ENCODE data around the gene SPTB.

The SPTB gene

DNA sequence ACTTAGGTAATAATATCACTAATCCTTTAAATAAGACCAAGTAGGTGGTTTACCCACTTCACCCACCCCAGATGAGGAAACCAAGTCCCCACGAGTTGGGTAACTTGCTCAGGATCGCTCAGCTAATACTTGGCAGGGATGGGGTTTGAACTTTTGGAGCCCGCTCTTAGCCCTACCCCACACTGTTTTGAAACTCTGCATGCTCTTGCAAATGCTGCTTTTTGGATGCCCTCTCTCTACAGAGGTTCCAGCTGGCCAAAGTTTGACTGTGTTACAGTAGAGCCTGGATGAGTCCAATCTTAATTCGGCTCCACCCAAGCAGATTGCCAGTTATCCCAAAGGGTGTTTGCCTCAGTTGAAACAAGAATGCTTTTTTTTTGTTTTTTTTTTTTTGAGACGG, 168.7 kb downstream of the SPTB start:
- no peak for DNase-seq (ENCODE audit: low read depth)

DNA sequence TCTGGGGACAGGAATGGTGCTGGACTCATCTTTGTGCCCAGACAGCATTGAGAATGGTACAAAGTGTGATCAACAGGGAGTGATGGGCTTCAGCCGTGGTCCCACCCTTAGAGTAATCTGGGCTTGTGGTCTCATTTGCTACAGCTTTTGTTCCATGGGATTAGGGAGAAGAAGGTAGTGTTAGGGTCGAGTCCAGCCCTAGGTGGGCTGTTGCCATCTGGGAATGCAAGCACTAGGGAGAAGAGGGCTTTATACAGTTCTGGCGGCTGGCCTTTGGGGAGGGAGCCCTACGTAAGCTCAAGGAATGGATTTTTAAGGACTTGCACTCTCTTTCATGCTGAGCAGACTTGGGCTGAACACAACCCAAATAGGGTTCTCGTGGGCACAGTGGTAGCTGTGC, 170.6 kb downstream of the SPTB start:
- no peak for DNase-seq (ENCODE audit: low read depth)

DNA sequence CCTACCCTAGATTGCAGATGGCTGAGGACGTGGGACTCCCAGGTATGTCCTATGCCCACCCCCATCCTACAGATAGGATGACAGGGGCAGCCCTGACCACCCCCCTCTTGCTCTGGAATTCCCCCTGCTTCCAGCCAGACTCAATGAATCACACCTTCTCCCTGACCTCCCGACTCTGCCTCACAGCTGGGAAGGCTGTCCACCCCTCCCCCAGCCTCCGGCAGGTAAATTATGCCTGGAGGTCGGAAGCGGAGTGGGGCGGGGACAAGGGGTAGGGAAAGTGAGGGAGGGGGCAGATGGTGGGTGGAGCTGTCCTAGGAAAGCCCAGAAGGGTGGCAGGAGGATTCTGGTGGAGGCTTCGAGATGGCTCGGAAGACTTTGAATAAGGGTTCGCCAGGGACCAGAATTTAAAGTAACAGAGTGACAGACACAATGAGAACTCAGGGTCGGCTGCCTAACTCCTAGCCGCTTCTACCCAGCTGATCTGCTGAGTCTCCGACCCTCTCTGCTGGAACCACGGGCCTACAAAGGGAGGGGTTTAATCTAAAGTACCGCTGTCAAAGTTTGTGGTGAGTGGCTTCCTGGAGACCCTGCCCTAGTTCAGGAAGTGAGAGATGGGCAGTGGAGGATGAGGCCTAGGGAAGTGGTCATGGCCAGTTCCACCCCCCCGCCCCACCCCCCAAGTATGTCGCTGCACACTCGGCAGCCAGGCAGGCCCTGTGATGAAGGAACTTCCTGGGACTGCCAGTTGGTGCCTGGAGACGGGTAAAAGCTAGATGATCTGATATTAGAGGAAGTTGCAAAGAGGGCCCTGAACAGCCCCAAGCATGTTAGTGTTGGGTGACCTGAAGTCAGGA, 171.3 kb downstream of the SPTB start:
- DNase-seq (ENCODE audit: low read depth) = no peak

DNA sequence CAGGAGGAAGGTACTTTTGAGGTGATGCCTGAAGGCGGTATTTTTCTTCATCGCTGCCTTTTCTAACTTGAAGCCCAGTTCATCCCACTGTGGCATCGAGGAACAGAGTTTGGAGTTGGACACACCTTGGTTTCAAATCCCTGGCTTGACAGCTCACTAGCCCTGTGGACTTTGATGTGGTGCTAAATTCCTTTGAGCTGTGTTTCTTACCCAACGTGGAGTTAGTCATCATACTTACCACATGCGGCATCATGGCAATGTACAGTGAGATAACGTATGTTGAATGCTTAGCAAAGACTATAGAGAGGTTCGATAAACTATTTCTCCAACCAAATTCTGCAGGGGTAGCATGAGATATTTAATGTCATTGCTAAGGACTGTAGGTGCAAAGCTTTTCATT, 172.0 kb downstream of the SPTB start:
- no peak for DNase-seq (ENCODE audit: low read depth)

DNA sequence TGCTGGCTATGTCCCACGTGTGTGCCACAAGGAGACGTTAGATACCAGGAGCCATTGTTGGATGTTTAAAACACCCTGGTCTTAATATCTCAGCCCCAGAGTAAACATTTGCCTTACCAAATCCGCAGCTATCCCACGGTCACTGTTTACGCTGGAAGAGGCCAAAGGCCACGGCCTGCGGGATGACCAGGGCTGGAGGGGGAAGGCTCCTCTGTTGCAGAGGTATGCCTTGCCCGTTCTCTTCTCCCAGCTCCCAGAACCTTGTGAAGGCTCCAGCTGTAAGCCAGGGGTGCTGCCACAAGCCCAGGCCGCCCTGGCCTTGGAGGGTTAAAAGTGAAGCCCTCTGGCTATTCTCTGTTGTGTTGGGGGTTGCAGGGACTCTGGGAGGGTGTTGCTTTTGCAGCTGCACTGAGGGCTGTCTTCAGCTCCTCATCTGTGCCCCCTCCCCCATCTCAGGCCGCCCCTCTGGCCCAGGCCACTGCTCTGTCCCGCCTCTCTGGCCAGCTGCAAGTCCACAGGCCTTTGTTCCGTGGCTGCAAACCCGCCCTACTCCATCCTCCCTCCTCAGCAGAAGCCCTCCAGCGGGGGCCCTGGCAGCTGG, 173.0 kb downstream of the SPTB start:
- no peak for DNase-seq (ENCODE audit: low read depth)

DNA sequence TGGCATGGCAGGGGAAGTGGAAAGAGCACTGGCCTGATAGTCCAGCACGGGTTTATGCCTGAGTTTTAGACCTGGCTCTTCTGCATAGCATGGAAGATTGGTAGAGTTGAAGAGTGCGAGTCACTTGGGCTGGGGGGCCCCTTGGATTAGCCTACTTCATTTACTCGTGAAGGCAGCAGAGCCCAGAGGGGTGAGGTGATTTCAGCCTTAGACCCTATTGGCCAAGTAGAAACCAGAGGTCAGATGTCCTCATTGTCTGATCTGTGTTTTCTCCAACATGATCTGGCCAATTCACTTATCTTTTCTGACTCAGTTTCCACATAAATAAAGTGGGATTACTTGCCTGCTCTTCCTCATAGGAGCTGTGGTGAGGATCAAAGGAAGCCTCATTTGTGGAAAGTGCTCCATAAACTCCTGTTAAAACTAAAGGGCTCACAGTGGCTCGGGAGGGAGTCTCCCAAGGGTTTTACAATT, 173.6 kb downstream of the SPTB start:
- DNase-seq (ENCODE audit: low read depth) = no peak

DNA sequence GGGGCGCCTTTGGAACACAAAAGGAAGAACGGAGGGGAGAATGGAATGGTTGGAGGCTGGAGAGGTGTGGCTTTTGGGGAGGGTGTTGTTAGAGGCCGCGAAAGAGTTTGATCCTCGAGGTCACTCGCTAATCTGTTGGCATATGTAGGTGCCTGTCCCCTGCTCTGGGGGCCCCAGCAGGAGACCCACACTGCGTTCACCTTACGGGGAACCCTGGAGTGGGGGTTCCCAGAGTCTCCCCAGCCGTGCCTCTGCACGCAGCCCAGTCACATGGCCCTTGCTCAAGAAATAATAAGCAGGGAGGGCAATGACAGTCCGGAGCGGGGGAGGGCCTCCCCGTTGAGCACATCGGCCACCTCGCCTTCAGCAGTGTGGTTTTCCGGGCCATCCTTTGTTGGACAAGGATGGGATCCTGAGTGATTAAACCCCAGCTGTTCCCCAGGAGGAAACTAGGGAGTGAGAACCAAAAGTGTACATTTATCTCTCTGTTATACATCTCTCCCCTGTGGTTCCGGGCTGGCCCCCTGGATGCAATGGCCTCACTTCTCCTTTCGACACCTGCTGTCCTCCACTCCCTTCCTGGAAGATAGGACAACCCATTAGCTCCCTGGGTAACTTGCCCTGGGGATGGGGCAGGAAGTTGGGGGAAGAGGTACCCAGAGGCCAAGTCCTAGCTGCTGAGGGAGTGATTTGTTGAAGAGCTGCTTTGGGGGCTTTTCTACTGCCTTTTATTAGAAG, 174.2 kb downstream of the SPTB start:
- DNase-seq (ENCODE audit: low read depth) = no peak

DNA sequence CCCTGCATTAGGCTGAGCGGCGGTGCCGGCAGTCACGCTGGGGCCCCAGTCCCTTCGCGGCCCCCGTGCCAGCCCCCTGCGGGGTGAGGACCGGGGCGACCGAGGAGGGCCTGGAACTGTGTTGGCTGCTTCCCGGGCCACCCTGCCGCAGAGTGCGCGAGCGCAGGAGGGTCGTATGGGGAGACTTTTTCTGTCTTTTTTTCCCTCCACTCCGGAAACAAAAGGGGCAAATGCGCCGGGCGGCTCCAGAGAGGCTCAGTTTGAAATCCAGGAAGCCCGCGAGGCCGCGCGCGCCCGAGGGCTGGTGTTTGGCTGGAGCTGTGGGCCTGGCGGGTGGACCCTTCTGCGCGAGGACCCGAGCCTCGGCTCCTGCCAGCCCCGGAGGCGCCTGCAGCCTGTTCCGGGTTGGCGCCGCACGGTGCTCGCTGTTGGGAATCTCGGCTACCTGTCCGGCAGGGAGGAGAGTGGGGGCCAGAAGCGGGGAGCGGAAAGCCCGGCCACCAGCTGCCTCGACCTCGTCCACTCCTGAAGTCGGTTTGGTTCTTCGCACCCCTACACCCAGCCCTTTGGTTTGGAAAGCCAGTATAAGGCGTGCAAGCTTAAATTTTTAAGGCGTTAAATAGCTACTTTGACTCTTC, 174.8 kb downstream of the SPTB start:
- no peak for DNase-seq (ENCODE audit: low read depth)

DNA sequence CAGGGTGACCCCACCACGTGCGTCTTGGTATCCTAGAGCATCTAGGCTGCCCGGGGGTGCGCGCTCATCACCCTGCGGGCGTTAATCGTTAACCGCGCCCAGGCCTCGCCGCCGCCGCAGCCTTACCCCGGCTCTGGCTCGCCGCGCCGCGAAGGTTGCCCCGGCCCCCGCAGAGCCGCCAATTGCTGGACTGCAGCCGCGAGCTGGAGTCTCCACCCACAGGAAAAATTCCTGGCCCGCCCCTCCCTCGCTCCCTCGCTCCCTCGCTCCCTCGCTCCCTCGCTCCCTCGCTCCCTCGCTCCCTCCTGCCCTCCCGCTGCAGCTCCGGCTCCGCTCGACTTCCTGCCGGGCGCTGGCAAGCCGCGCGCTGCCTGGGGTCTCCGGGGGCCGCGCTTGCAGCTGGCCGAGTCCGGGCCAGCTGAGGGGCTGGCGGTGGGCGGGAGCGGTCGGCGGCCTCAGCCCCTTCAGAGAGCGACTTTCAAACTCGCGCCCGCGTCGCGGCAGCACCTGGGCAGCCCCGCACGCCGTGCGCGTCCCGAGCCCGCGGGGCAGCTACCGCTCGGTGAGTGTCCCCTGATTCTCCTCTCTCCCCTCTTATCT, 175.5 kb downstream of the SPTB start, which contains the start of gene PLEKHG3:
Gene PLEKHG3, plus strand, starts transcription at position 282 of the 600 bp plus-strand sequence. CDS start 23,208 bp downstream, outside the sequence.
- DNase-seq (ENCODE audit: low read depth) = no peak

DNA sequence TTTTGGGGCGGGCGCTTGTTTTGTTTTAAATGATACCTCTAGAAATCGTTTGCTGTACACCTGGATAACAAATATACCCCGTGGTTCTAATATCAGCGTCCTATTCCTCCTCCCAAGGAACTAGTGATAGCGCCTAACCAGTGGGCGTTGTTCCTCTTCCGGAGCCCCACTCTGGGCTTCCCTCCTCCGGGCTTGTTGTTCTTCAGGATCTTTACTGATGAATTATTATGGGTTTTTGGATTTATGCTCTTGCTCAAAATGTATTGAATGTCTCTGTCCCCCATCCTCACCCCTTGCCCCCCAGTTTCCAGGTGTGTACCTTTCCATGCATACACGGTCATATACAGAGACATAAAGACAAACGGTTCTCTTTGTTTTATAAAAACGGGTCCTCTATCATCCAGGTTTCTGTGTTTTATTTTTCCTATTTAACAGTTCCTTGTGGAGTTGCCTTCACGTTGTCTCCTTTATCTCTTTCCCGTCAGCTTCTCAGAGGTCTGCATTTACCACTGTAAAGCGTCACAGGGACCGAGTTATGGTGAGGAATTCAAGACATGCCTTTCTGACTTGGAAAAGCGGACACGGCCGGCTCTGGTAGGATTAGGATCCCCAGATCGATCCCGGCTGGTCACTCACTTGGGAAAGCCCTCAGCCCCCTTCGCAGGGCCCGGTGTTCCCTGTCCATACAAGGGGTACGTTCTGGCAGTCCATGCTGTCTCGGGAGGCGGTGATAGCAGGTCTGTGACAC, 176.1 kb downstream of the SPTB start:
- DNase-seq (ENCODE audit: low read depth) = no peak

DNA sequence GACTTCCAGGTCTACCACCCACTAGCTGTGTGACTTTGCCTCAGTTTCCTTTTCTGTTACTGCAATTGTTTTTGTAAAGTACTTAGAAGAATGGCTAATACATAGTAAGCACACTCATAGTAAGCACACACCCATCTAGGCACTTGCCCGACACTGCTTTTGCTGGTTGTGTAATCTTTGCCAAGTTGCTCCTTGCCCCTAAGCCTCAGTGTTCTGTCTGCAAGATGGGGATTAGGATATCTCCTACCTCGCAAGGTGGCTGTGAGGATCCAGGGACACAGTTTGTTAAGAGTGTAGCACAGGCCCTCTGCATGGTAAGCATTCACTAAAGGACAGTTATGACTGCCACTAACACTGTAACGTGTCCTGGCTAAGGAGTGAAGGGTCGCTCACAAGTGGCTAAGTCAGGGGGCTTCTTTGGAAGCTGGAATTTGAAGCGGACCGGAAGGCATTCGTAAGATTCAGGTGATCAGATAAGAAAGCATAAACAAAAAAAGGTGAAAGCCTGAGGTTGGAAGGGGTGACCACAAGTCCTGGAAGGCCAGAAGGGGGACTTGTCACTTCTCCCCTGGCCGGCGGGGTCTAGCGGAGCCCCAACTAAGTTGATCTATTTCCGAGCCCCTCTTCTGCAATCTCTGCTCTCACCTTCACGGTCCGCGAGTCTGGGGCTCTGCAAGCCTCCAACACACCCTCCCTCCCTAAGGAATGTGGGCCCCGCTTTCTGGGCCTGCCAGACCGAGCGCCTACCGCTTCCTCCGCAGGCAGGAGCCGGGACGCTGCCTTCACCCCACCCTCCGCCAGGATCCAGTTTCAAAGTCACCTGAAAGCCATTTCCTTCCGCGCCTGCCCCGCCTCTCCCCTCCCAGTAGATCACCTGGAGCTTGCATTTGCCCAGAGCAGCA, 177.0 kb downstream of the SPTB start:
- DNase-seq (ENCODE audit: low read depth) = no peak

DNA sequence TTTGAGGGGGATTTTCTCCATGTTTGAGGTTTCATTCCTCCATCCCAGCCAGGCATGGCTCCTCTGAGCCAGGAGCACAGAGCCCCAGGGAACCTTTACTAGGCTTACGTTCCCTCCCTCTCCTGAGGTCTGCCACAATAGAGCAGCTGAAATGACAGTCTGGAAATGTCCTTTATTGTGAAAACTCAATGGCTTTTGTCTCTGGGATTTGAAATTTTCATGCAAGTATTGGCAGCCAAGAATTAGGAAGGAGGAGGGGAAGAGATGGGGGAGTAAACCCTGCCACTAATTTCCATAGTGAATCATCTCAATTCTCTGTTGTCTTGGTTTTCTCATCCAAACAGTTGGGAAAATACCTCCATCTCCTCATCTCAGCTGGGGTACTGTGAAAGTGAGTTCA, 178.0 kb downstream of the SPTB start:
- no peak for DNase-seq (ENCODE audit: low read depth)

DNA sequence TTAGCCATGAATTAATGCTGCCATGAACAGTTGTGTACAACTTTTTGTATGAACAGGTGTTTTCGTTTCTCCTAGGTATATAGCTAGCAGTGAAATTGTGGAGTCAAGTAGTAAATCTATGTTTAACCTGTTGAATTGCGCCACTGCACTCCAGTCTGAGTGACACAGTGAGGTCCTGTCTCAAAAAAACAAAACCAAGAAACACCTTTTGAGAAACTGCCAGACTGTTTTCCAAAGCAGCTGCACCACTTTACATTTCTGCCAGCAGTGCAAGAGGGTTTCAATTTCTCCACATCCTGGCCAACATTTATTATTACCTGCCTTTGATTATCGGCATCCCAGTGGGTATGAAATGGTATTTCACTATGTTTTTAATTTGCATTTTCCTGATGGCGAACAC, 178.8 kb downstream of the SPTB start:
- DNase-seq (ENCODE audit: low read depth) = no peak

DNA sequence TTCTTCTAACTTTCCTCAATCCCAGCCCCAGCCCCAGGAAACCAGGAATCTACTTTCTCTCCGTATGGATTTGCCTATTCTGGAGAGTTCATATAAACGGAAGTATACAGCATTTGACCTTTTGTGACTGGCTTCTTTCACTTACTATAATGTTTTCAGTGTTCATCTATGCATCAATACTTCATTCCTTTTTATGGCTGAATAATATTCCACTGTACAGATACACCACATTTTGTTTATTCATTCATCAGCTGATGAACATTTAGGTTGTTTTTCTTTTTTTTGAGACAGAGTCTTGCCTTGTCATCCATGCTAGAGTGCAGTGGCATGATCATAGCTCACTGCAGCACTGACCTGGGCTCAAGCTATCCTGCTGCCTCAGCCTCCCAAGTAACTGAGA, 179.4 kb downstream of the SPTB start:
- DNase-seq (ENCODE audit: low read depth) = no peak

DNA sequence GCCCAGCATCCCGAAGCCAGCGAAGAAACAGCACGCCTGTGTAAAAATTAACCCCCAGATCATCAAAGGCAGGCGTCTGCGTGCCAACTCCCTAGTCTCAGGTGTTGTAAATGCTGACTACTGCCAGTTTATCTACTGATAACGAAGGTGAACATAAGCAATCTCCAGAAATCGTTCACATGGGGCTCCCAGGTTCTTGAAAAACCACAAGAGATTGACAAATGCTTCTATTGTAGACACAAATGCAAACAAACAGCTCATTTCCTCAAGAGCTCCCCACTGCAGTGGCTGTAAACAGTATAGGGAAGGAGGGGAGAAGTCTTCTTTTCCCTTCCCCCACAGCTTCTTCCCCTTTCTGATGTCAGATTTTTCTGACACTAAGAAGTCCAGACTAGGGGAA, 180.8 kb downstream of the SPTB start:
- no peak for DNase-seq (ENCODE audit: low read depth)

DNA sequence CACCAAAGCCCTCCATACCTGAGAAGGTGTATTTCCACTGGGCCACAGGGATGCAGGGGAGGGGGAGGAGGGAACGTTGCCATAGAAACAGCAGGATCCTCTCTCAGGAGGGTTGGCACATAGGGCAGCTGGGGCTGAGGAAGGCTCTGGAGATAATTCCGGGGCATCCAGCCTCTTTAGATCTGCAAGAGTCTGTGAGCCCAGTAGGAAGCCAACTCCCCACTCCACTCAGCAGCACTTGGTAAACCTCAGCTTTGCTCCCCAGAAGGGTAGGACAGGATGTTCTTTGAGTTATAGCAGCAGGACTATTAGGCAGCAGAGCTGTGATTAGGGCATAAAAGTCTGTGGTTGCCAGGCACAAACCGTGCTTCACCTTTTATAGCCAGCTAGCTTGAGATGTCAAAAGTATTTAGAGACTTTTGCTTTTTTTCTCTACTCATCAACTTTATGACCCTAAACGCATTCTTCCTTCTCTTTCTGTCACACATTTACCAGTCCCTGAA, 183.3 kb downstream of the SPTB start:
- no peak for DNase-seq (ENCODE audit: low read depth)

All from T follicular helper cell (primary cell).